Immature natural killer cell (primary cell): ENCODE results near the gene PLA2G4A. TPM values are rescaled to one million over a fixed set of nuclear protein-coding genes. Genes with fewer than 3 reads are reported as not detected.

ENCODE experiments used
- DNase-seq, 3 donors: peaks; one replicate each; pipeline ENCODE4 v3.0.0; 2022; ENCODE audit warnings: mixed read lengths in 1 of 3
- H3K27ac Mint-ChIP-seq, 6 donors: one replicate each; pipeline ENCODE4 v1.8.0; 2020; ENCODE audit warnings: mixed read lengths in 6 of 6, mild to moderate bottlenecking in 5 of 6, inconsistent platforms in 4 of 6, moderate library complexity in 3 of 6
- H3K27me3 Mint-ChIP-seq, 3 donors: one replicate each; pipeline ENCODE4 v1.8.0; 2020 to 2021; ENCODE audit warnings: low read depth in 3 of 3, mild to moderate bottlenecking in 3 of 3, mixed read lengths in 3 of 3, moderate library complexity in 3 of 3, inconsistent platforms in 1 of 3
- H3K36me3 Mint-ChIP-seq, 3 donors: one replicate each; pipeline ENCODE4 v1.8.0; 2020; ENCODE audit warnings: mixed read lengths in 3 of 3, inconsistent platforms in 2 of 3, mild to moderate bottlenecking in 2 of 3
- H3K4me1 Mint-ChIP-seq, 2 donors: one replicate each; pipeline ENCODE4 v1.8.0; 2020; ENCODE audit warnings: inconsistent platforms in 2 of 2, mild to moderate bottlenecking in 2 of 2, mixed read lengths in 2 of 2, moderate library complexity in 1 of 2
- H3K4me3 Mint-ChIP-seq, 5 donors: one replicate each; pipeline ENCODE4 v1.8.0; 2020; ENCODE audit warnings: mild to moderate bottlenecking in 5 of 5, mixed read lengths in 5 of 5, inconsistent platforms in 3 of 5, moderate library complexity in 3 of 5
- H3K9me3 Mint-ChIP-seq, 6 donors: one replicate each; pipeline ENCODE4 v1.8.0; 2020; ENCODE audit warnings: mild to moderate bottlenecking in 6 of 6, mixed read lengths in 6 of 6, inconsistent platforms in 4 of 6, moderate library complexity in 3 of 6
- polyA plus RNA-seq, 3 donors: library from polyadenylated mRNA; unstranded; fragments of 300-500 nt; fragmentation: Illumina TruSeq; gene quantifications; one replicate each; pipeline ENCODE4 v1.2.3, GENCODE V29; 2021

PLA2G4A gene
- polyA plus RNA-seq, 3 donors from 2014 or later: not detected

GRCh38 chr1:186987769-186988168 lies 159.0 kb downstream of the PLA2G4A start:
- Mint-ChIP-seq H3K9me3 (peaks cover 0 to 2% (median 0%) of the 10 kb centered on the region in 6 donors), H3K27ac (no peak overlapping the region), H3K27me3 (peaks cover 0 to 3% (median 0%) of the 10 kb centered on the region in 3 donors), H3K4me3 (no peak overlapping the region), H3K36me3 (no peaks in the 10 kb centered on the region), H3K4me1 (peaks cover 7 to 8% of the 10 kb centered on the region in 2 donors)
- no peak for DNase-seq

DNA sequence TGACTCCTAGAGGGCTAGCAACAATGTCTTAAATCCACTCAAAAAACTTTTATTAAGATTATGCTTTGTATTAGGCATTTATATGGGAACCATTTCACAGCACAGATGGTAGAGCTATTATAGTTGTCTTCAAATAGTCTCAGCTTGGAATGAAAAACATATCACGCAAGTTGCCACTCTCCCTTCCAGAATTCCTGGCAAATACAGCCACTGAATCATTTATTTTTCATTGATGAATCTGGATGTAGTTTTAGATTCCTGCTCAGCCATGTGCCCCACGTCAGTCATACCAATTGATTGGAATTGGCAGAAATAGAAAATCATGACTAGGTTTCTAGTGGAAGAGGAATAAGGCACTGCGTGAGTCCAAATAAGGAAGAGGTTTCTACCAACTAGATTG lies 165.2 kb downstream of the PLA2G4A start:
- Mint-ChIP-seq H3K4me1 (no peaks in the 10 kb centered on the region), H3K36me3 (no peaks in the 10 kb centered on the region), H3K9me3 (peaks cover 0 to 2% (median 0%) of the 10 kb centered on the region in 6 donors), H3K27ac (no peak overlapping the region), H3K4me3 (no peak overlapping the region), H3K27me3 (peaks cover 0 to 3% (median 0%) of the 10 kb centered on the region in 3 donors)
- no peak for DNase-seq

DNA sequence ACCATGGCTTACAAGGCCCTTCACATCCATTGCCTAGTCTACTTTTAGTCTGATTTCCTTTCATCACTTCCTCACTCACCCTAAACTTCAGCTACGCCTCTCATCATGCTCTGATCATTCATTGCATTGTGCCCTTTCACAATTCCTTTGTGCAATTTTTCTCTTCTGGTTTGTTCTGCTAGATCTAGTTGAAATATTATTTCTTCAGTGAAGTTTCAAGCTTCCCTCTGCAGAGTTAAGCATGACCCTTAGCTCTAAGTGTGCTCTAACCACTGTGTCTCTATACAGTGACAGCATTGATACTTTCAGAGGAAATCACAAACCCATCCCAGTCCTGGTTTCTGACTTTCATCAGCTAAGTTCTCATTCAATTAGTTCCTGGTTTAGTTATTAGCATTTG lies 166.1 kb downstream of the PLA2G4A start:
- Mint-ChIP-seq H3K27ac (no peak overlapping the region), H3K9me3 (peaks cover 0 to 2% (median 0%) of the 10 kb centered on the region in 6 donors), H3K27me3 (peaks cover 0 to 3% (median 0%) of the 10 kb centered on the region in 3 donors), H3K4me3 (no peak overlapping the region), H3K4me1 (no peaks in the 10 kb centered on the region), H3K36me3 (no peaks in the 10 kb centered on the region)
- DNase-seq: no peak

DNA sequence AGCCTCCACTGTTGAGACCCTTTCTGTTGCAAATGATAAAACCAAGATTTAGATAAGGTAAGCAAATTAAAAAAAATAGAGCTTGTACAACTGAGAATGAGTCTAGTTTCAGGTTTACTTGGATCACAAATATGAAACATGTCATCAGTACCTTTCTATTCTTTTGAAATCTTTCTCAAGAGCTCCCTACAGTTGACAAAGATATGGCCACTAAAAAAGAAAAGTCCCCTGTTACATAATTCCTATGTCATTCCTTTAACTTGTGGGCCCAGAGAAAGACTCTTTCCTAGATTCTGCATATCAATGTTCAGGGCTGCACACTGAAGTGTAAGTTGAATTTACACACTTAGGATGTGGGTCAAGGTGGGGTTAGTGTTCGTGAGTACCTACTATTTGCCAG lies 168.1 kb downstream of the PLA2G4A start:
- H3K9me3 Mint-ChIP-seq: peaks cover 0 to 6% (median 0%) of the 10 kb centered on the region in 6 donors
- H3K27ac Mint-ChIP-seq: no peak overlapping the region
- H3K27me3 Mint-ChIP-seq: no peaks in the 10 kb centered on the region

GRCh38 chr1:186997877-186998276 lies 169.1 kb downstream of the PLA2G4A start:
- H3K27ac Mint-ChIP-seq: no peak overlapping the region
- H3K9me3 Mint-ChIP-seq: peaks cover 0 to 6% (median 0%) of the 10 kb centered on the region in 6 donors
- no peaks in the 10 kb centered on the region for H3K4me1 Mint-ChIP-seq
- no peaks in the 10 kb centered on the region for H3K27me3 Mint-ChIP-seq
- no peak overlapping the region for H3K4me3 Mint-ChIP-seq
- no peaks in the 10 kb centered on the region for H3K36me3 Mint-ChIP-seq
- no peak for DNase-seq

More for the DNA sequence above, 168.1 kb downstream of the PLA2G4A start:
- Mint-ChIP-seq H3K4me3 (no peak overlapping the region), H3K4me1 (no peaks in the 10 kb centered on the region), H3K36me3 (no peaks in the 10 kb centered on the region)
- DNase-seq: no peak

GRCh38 chr1:186999506-186999905 lies 170.8 kb downstream of the PLA2G4A start:
- no peaks in the 10 kb centered on the region for H3K4me1 Mint-ChIP-seq
- H3K27me3 Mint-ChIP-seq: no peaks in the 10 kb centered on the region
- no peaks in the 10 kb centered on the region for H3K36me3 Mint-ChIP-seq
- peaks cover 0 to 12% (median 3%) of the 10 kb centered on the region in 6 donors for H3K9me3 Mint-ChIP-seq
- no peak overlapping the region for H3K4me3 Mint-ChIP-seq
- no peak overlapping the region for H3K27ac Mint-ChIP-seq
- no peak for DNase-seq

- Mint-ChIP-seq H3K27me3 (no peaks in the 10 kb centered on the region), H3K36me3 (no peaks in the 10 kb centered on the region), H3K4me1 (no peaks in the 10 kb centered on the region), H3K27ac (no peak overlapping the region), H3K4me3 (no peak overlapping the region), H3K9me3 (peaks cover 0 to 12% (median 6%) of the 10 kb centered on the region in 6 donors)
- DNase-seq: no peak
Observed at GRCh38 chr1:187001198-187001889, 172.6 kb downstream of the PLA2G4A start.

GRCh38 chr1:187003353-187003752 lies 174.6 kb downstream of the PLA2G4A start:
- Mint-ChIP-seq H3K4me1 (no peaks in the 10 kb centered on the region), H3K9me3 (peaks cover 2 to 15% (median 10%) of the 10 kb centered on the region in 6 donors), H3K27me3 (no peaks in the 10 kb centered on the region), H3K4me3 (no peak overlapping the region), H3K27ac (no peak overlapping the region), H3K36me3 (no peaks in the 10 kb centered on the region)
- DNase-seq: no peak

GRCh38 chr1:187006896-187007295 lies 178.1 kb downstream of the PLA2G4A start:
- Mint-ChIP-seq H3K4me3 (no peak overlapping the region), H3K9me3 (peaks cover 7 to 26% (median 12%) of the 10 kb centered on the region in 6 donors), H3K27me3 (no peaks in the 10 kb centered on the region), H3K36me3 (no peaks in the 10 kb centered on the region), H3K27ac (no peak overlapping the region), H3K4me1 (no peaks in the 10 kb centered on the region)
- DNase-seq: no peak

DNA sequence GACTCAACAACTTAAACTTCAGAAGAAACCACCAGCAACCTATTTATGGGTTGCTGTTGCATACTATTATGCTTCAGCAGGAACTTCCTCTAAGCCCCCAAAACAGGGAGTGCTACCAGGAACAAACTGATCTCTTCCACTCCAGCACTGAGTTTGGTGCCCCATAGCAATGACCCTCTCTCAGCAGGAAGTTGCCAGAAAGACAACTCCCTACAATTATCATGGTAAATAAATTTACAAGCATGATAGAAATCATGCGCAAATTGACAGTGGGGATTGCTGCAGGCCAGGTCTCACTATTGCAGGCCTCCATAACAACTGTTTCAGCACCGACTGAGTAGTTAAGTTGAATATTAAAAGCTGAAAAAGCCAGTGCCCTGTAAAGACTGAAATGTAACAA lies 180.6 kb downstream of the PLA2G4A start:
- no peak overlapping the region for H3K27ac Mint-ChIP-seq
- no peak overlapping the region for H3K4me3 Mint-ChIP-seq
- H3K4me1 Mint-ChIP-seq: no peaks in the 10 kb centered on the region
- DNase-seq: no peak
- H3K9me3 Mint-ChIP-seq: peaks cover 7 to 22% (median 10%) of the 10 kb centered on the region in 6 donors
- H3K27me3 Mint-ChIP-seq: no peaks in the 10 kb centered on the region
- H3K36me3 Mint-ChIP-seq: no peaks in the 10 kb centered on the region

- no peak for DNase-seq
- Mint-ChIP-seq H3K36me3 (no peaks in the 10 kb centered on the region), H3K27ac (no peak overlapping the region), H3K9me3 (peaks cover 7 to 20% (median 10%) of the 10 kb centered on the region in 6 donors), H3K27me3 (no peaks in the 10 kb centered on the region), H3K4me1 (no peaks in the 10 kb centered on the region), H3K4me3 (no peak overlapping the region)
Observed at GRCh38 chr1:187010571-187011309, 182.0 kb downstream of the PLA2G4A start.

DNA sequence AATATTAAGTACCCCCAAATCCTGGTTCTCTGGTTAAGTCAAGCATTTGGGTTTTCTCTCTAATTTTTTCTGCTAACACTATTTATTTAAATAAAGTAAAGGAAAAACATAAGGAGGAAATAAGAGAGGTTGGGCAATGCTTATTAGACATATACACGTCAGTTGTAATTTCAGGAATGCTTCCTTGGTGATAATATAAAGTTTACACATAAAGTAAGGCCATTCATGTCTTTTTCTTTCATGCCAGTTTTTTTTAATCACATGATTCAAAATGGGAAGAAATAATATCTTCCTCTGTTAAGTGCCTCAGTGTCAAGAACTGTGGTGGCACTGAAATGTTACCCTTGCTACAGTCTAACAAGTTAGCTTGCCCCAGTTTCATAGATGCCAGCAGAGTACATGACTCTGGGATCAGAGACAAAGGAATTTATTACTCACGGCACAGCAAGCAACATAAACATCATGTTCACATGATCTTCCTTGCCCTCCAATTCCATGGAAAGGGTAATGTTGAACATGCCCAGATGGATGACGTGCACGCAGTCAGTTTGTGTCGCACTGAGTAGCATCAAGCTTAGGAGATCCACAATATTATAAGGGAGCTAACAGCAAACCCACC lies 184.9 kb downstream of the PLA2G4A start:
- no peaks in the 10 kb centered on the region for H3K27me3 Mint-ChIP-seq
- H3K9me3 Mint-ChIP-seq: peaks cover 2 to 19% (median 4%) of the 10 kb centered on the region in 6 donors
- H3K36me3 Mint-ChIP-seq: no peaks in the 10 kb centered on the region
- no peak for DNase-seq
- no peaks in the 10 kb centered on the region for H3K4me1 Mint-ChIP-seq
- H3K27ac Mint-ChIP-seq: no peak overlapping the region
- H3K4me3 Mint-ChIP-seq: no peak overlapping the region

- H3K36me3 Mint-ChIP-seq: no peaks in the 10 kb centered on the region
- H3K27ac Mint-ChIP-seq: no peak overlapping the region
- no peak for DNase-seq
- no peak overlapping the region for H3K4me3 Mint-ChIP-seq
- peaks cover 0 to 33% (median 11%) of the 10 kb centered on the region in 6 donors for H3K9me3 Mint-ChIP-seq
- peaks cover 0 to 1% (median 0%) of the 10 kb centered on the region in 3 donors for H3K27me3 Mint-ChIP-seq
- no peaks in the 10 kb centered on the region for H3K4me1 Mint-ChIP-seq
Observed at GRCh38 chr1:187018291-187018690, 189.5 kb downstream of the PLA2G4A start.

- no peak for DNase-seq
Observed at GRCh38 chr1:187027253-187027652, 198.5 kb downstream of the PLA2G4A start.

More at GRCh38 chr1:187027253-187027652, 198.5 kb downstream of the PLA2G4A start:
- H3K27ac Mint-ChIP-seq: no peak overlapping the region
- H3K27me3 Mint-ChIP-seq: peaks cover 0 to 4% (median 3%) of the 10 kb centered on the region in 3 donors
- H3K36me3 Mint-ChIP-seq: no peaks in the 10 kb centered on the region
- H3K4me3 Mint-ChIP-seq: no peak overlapping the region
- H3K9me3 Mint-ChIP-seq: peaks cover 6 to 25% (median 18%) of the 10 kb centered on the region in 6 donors
- no peaks in the 10 kb centered on the region for H3K4me1 Mint-ChIP-seq
